Ovary (tissue), 9 donors: Measurements from ENCODE around the gene KLHDC2. TPM values are rescaled to one million over a fixed set of nuclear protein-coding genes. Genes with fewer than 3 reads are reported as not detected.
"Not testable (repeated sequence)": the region's sequence is repeated elsewhere in the genome, so short reads cannot be mapped to it uniquely, and the experiment has no call there.

Experiments
- DNase-seq, 5 donors: peaks; one replicate each; pipeline ENCODE4 v3.0.0-alpha.2; 2019 to 2020
- H3K27ac ChIP-seq, 2 donors: fragments of 200-600 bp; one replicate each; pipeline versions ENCODE4 v1.5.1 to v1.8.0; 2019 to 2022
- H3K27me3 ChIP-seq: fragments of 200-600 bp; one replicate; pipeline ENCODE4 v1.8.0; 2022
- H3K36me3 ChIP-seq: fragments of 200-600 bp; sonication (generic); one replicate; pipeline ENCODE4 v1.5.1; 2019
- H3K4me1 ChIP-seq: one replicate; pipeline ENCODE4 v1.8.1; 2013; ENCODE audit warnings: mild to moderate bottlenecking, moderate library complexity; ENCODE audit not compliant: insufficient read depth
- H3K4me3 ChIP-seq: fragments of 200-600 bp; sonication (generic); one replicate; pipeline ENCODE4 v1.5.1; 2017
- H3K9me3 ChIP-seq, 2 donors: fragments of 200-600 bp in 1 of 2; sonication (generic) in 1 of 2; one replicate each; pipeline versions ENCODE4 v1.5.1 to v1.8.1; 2013 to 2019; ENCODE audit warnings: mild to moderate bottlenecking in 1 of 2, moderate library complexity in 1 of 2
- CTCF ChIP-seq, 3 donors: fragments of 450-650 bp in 2 of 3; fragments of 200-600 bp in 1 of 3; IDR thresholded peaks; one replicate each; pipeline versions ENCODE4 v1.5.1 to v1.8.0; 2016 to 2022; ENCODE audit warnings: antibody characterized with exemption in 3 of 3, mild to moderate bottlenecking in 1 of 3
- EP300 ChIP-seq: sonication (generic); formaldehyde crosslinking; IDR thresholded peaks from one replicate; pipeline ENCODE4 v1.6.1; 2017; ENCODE audit warnings: antibody characterized with exemption
- POLR2A ChIP-seq: fragments of 450-650 bp; IDR thresholded peaks from one replicate; pipeline ENCODE4 v1.6.1; 2017; ENCODE audit warnings: antibody characterized with exemption, mild to moderate bottlenecking, moderate library complexity
- WGBS, 3 donors: extraction: QIAGEN DNeasy Blood & Tissue Kit in 1 of 3; methylation state at CpG; one replicate each; pipeline versions ENCODE4 v1.1.5 to v1.1.7; 2013 to 2017; 5-methylcytosine and 5-hydroxymethylcytosine counted together
- intact Hi-C, 4 donors: fragments of 100-400 bp; cut with DNase I; formaldehyde crosslinking; loops; one replicate each; pipeline versions ENCODE4 v1.11.0 to v1.15.1; 2022 to 2023
- polyA plus RNA-seq, 2 donors: library from polyadenylated mRNA; stranded (reverse); fragments of 200-250 nt in 1 of 2; fragments of 350-450 nt in 1 of 2; fragmentation: Illumina TruSeq in 1 of 2; extraction: RNeasy Lipid Tissue Mini Kit (QIAGEN cat#74804) in 1 of 2; gene quantifications; one replicate each; pipeline ENCODE4 v1.2.3, GENCODE V29; 2013 to 2014
- total RNA-seq, 7 donors: library from RNA; depleted of rRNA in 2 of 7; stranded (reverse); fragments of >200 nt in 2 of 7; fragmentation: NEBNext Ultra II Directional in 3 of 7; extraction: Animal tissue kit (Norgen Biotek cat#: 25700) in 3 of 7; gene quantifications; one replicate each; pipeline versions ENCODE4 v1.1.0 to v1.2.4, GENCODE V29; 2016 to 2023
- donor health status: DM: no; HTN: no; CAD: no; lungs with moderate emphysema.
- donor health status: DM: no; HTN: no; CAD: no.
- donor health status: Bipolar disorder and iron deficiency.
- donor health status: DM: yes; HTN: yes; CAD: no.
- donor health status: DM: no; HTN: no; CAD: no.
- donor health status: DM: yes; HTN: yes; CAD: no.

Gene KLHDC2
- total and polyA plus RNA-seq, 9 donors: 49.4 to 89.7 (median 70.1) TPM

- H3K27me3 ChIP-seq: no peaks in the 10 kb centered on the region
- H3K4me3 ChIP-seq: peak overlapping the region; percentile 99
- H3K36me3 ChIP-seq: no peaks in the 10 kb centered on the region
- peaks cover 13% of the 10 kb centered on the region for H3K4me1 ChIP-seq
- peak overlapping the region; percentile 84 to 97 for H3K27ac ChIP-seq
- no peaks in the 10 kb centered on the region for H3K9me3 ChIP-seq
- intact Hi-C loops: loop anchor here in 1 of 4 donors (10.0 kb wide), 2 partner anchors 74 to 134 kb away; partner anchors contain the start of genes DNAAF2 and KLHDC1
- TF ChIP-seq CTCF (IDR thresholded peaks at IDR 0.05) (no peak), EP300 (no peak), POLR2A (no peak)
- DNase-seq: peak; percentile 29 to 66 (median 52)
- 0 to 1% (median 0%) methylated on average over 66 to 67 of the region's 67 CpGs for WGBS, 3 donors
Observed at GRCh38 chr14:49768301-49769121, 558 bp downstream of the KLHDC2 start.

- TF ChIP-seq CTCF (IDR thresholded peaks at IDR 0.05) (no peak), EP300 (no peak), POLR2A (no peak)
Observed at GRCh38 chr14:49769171-49769570, 1.2 kb downstream of the KLHDC2 start.

GRCh38 chr14:49769581-49770211 lies 1.7 kb downstream of the KLHDC2 start:
- H3K4me1 ChIP-seq: peaks cover 13% of the 10 kb centered on the region
- H3K4me3 ChIP-seq: peak overlapping the region; percentile 99
- no peaks in the 10 kb centered on the region for H3K36me3 ChIP-seq
- TF ChIP-seq EP300: no peak
- TF ChIP-seq CTCF (IDR thresholded peaks at IDR 0.05): no peak
- TF ChIP-seq POLR2A: no peak
- no peaks in the 10 kb centered on the region for H3K27me3 ChIP-seq
- intact Hi-C loops: loop anchor here in 1 of 4 donors (10.0 kb wide), 2 partner anchors 75 to 135 kb away; partner anchors contain the start of genes DNAAF2 and KLHDC1
- peak overlapping the region in 1 of 2 donors; percentile 35 for H3K27ac ChIP-seq
- WGBS, 3 donors: 42 to 67% (median 53%) methylated on average over 15 of the region's 15 CpGs
- DNase-seq: no peak
- no peaks in the 10 kb centered on the region for H3K9me3 ChIP-seq

More at GRCh38 chr14:49769171-49769570, 1.2 kb downstream of the KLHDC2 start:
- Histone ChIP-seq H3K36me3 (no peaks in the 10 kb centered on the region), H3K9me3 (no peaks in the 10 kb centered on the region), H3K4me3 (peak overlapping the region; percentile 99), H3K27me3 (no peaks in the 10 kb centered on the region), H3K27ac (peak overlapping the region in 1 of 2 donors; percentile 97), H3K4me1 (peaks cover 13% of the 10 kb centered on the region)
- intact Hi-C loops: loop anchor here in 1 of 4 donors (10.0 kb wide), 2 partner anchors 74 to 134 kb away; partner anchors contain the start of genes DNAAF2 and KLHDC1
- no peak for DNase-seq
- WGBS, 3 donors: 6 to 12% (median 6%) methylated on average over 6 of the region's 6 CpGs

GRCh38 chr14:49770212-49770817 lies 2.4 kb downstream of the KLHDC2 start:
- H3K9me3 ChIP-seq: no peaks in the 10 kb centered on the region
- intact Hi-C loops: no loop called here
- H3K27ac ChIP-seq: peak overlapping the region in 1 of 2 donors; percentile 35
- H3K4me1 ChIP-seq: peaks cover 13% of the 10 kb centered on the region
- peak overlapping the region; percentile 99 for H3K4me3 ChIP-seq
- H3K27me3 ChIP-seq: no peaks in the 10 kb centered on the region
- TF ChIP-seq EP300: no peak
- no peak for TF ChIP-seq CTCF (IDR thresholded peaks at IDR 0.05)
- no peak for TF ChIP-seq POLR2A
- no peaks in the 10 kb centered on the region for H3K36me3 ChIP-seq
- 10 to 29% (median 14%) methylated on average over 4 of the region's 4 CpGs for WGBS, 3 donors
- DNase-seq: no peak

- H3K36me3 ChIP-seq, H3K27ac ChIP-seq, H3K27me3 ChIP-seq, H3K4me3 ChIP-seq, DNase-seq, H3K9me3 ChIP-seq, intact Hi-C loops: not testable (repeated sequence)
- H3K4me1 ChIP-seq: peaks cover 11% of the 10 kb centered on the region
- 90 to 92% (median 91%) methylated on average over 10 of the region's 10 CpGs for WGBS, 3 donors
Observed at GRCh38 chr14:49771691-49772090, 3.7 kb downstream of the KLHDC2 start.
